ENCODE results near the gene WDR6. TPM values are rescaled to one million over a fixed set of nuclear protein-coding genes. Genes with fewer than 3 reads are reported as not detected.
A peak's percentile ranks its signal among the peaks of the same experiment; 100 is the strongest.

Gene WDR6
- total RNA-seq, 1 experiment from 2014 or later, result 159 TPM

- DNase-seq, result no peak
- peaks cover 57% of the 10 kb centered on the region for H3F3A ChIP-seq (ENCODE audit: insufficient read depth, low read depth)
- no peak overlapping the region for H3K4me2 ChIP-seq
- no peaks in the 10 kb centered on the region; the same call in 1 of the 2 replicates for H4K20me1 ChIP-seq (ENCODE audit: insufficient read depth)
- no TSS peak for BruUV-seq (replicated peaks)
- peaks cover 19% of the 10 kb centered on the region for H3K4me1 ChIP-seq (replicated peaks; ENCODE audit: insufficient read depth)
- intact Hi-C loops (cut with micrococcal nuclease; ENCODE audit: unreplicated experiment), result loop anchor here (5.0 kb wide), 1 partner anchor 66 kb away; the partner anchor contains the start of gene QRICH1
- H3K27ac ChIP-seq, result no peak overlapping the region
- no peak for TF ChIP-seq EZH2 (IDR thresholded peaks at IDR 0.05; ENCODE audit: low read depth)
- TF ChIP-seq, protein P1, sequence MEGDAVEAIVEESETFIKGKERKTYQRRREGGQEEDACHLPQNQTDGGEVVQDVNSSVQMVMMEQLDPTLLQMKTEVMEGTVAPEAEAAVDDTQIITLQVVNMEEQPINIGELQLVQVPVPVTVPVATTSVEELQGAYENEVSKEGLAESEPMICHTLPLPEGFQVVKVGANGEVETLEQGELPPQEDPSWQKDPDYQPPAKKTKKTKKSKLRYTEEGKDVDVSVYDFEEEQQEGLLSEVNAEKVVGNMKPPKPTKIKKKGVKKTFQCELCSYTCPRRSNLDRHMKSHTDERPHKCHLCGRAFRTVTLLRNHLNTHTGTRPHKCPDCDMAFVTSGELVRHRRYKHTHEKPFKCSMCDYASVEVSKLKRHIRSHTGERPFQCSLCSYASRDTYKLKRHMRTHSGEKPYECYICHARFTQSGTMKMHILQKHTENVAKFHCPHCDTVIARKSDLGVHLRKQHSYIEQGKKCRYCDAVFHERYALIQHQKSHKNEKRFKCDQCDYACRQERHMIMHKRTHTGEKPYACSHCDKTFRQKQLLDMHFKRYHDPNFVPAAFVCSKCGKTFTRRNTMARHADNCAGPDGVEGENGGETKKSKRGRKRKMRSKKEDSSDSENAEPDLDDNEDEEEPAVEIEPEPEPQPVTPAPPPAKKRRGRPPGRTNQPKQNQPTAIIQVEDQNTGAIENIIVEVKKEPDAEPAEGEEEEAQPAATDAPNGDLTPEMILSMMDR (conservative IDR thresholded peaks at IDR 0.05), result no peak
- ChIA-PET CTCF (no interaction called here), POLR2A (ENCODE audit: unreplicated experiment) (interaction anchor here (0.6 kb wide), 1 partner anchor 20 kb away, joined by 5 read pairs; the partner anchor contains the start of gene WDR6)
- H3K4me3 ChIP-seq, result no peak overlapping the region
- H3K9me3 ChIP-seq (ENCODE audit: insufficient read depth, low read depth), result no peaks in the 10 kb centered on the region
- H2AFZ ChIP-seq, result no peak overlapping the region
- H3K27me3 ChIP-seq (ENCODE audit: insufficient read depth, low read depth), result no peaks in the 10 kb centered on the region
- peaks cover 14% of the 10 kb centered on the region; the same call in 1 of the 2 replicates for H3K36me3 ChIP-seq (ENCODE audit: low read depth)
- no peaks in the 10 kb centered on the region for H3K9me2 ChIP-seq (ENCODE audit: insufficient read depth)
- H3K79me2 ChIP-seq (ENCODE audit: low read depth), result peaks cover 61% of the 10 kb centered on the region
Observed at GRCh38 chr3:49026536-49026935, 19.3 kb downstream of the WDR6 start.

DNA sequence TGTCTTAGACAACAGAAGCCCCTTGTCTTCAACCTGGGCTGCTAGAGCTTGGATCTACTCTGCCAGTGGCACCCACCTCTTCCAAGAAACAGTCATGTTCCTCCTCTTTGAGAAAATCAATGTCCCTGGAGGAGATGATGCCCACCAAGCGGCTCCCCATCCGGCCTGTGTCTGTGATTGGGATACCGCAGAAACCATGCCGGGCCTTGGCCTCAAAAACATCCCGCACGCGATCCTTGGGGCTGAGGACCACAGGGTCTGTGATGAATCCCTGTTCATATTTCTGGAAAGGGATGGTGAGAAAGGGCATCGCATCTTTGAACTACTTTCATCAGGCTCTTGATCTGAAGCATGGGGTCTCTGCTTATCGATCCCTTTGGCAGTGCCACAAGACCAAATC is 20.4 kb downstream of the WDR6 start:
- peaks cover 57% of the 10 kb centered on the region for H3K79me2 ChIP-seq (ENCODE audit: low read depth)
- H3K9me2 ChIP-seq (ENCODE audit: insufficient read depth), result no peaks in the 10 kb centered on the region
- no peak overlapping the region for H3K27ac ChIP-seq
- TF ChIP-seq EZH2 (IDR thresholded peaks at IDR 0.05; ENCODE audit: low read depth), result no peak
- TF ChIP-seq, protein P1 (conservative IDR thresholded peaks at IDR 0.05), result no peak
- peaks cover 14% of the 10 kb centered on the region; the same call in 1 of the 2 replicates for H3K36me3 ChIP-seq (ENCODE audit: low read depth)
- DNase-seq, result no peak
- no TSS peak for BruUV-seq (replicated peaks)
- H3K4me2 ChIP-seq, result peak overlapping the region; percentile 95
- ChIA-PET POLR2A (ENCODE audit: unreplicated experiment) (no interaction called here), CTCF (no interaction called here)
- H3K9me3 ChIP-seq (ENCODE audit: insufficient read depth, low read depth), result no peaks in the 10 kb centered on the region
- peaks cover 49% of the 10 kb centered on the region for H3F3A ChIP-seq (ENCODE audit: insufficient read depth, low read depth)
- peaks cover 19% of the 10 kb centered on the region for H3K4me1 ChIP-seq (replicated peaks; ENCODE audit: insufficient read depth)
- H4K20me1 ChIP-seq (ENCODE audit: insufficient read depth), result no peaks in the 10 kb centered on the region; the same call in 1 of the 2 replicates
- no peaks in the 10 kb centered on the region for H3K27me3 ChIP-seq (ENCODE audit: insufficient read depth, low read depth)
- H3K4me3 ChIP-seq, result no peak overlapping the region
- H2AFZ ChIP-seq, result no peak overlapping the region
- intact Hi-C loops (cut with micrococcal nuclease; ENCODE audit: unreplicated experiment), result loop anchor here (5.0 kb wide), 1 partner anchor 65 kb away; the partner anchor contains the start of gene QRICH1

DNA sequence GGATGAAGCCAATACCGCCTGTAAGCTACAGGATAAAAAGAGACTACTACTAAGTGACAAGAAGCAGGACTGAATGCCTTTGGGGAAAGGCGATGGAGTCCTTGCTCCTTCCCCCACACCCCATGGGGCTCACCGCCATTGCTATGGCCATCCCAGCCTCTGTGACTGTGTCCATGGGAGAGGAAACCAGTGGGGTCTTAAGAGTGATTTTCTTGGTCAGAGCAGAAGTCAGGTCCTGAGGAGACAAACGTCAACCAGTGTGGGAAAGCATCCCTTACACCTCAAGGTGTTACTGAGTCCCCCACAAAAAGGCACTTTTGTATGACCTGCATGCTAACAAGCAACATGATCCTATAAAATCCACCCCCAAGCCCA is 21.1 kb downstream of the WDR6 start:
- H3K4me1 ChIP-seq (replicated peaks; ENCODE audit: insufficient read depth), result peaks cover 14% of the 10 kb centered on the region
- no peak overlapping the region for H3K27ac ChIP-seq
- H3K9me2 ChIP-seq (ENCODE audit: insufficient read depth), result no peaks in the 10 kb centered on the region
- DNase-seq, result no peak
- ChIA-PET CTCF (no interaction called here), POLR2A (ENCODE audit: unreplicated experiment) (interaction anchor here (0.6 kb wide), 1 partner anchor 285 kb away, joined by 3 read pairs; no protein-coding TSS in a partner anchor)
- H2AFZ ChIP-seq, result no peak overlapping the region
- H4K20me1 ChIP-seq (ENCODE audit: insufficient read depth), result no peaks in the 10 kb centered on the region; the same call in 1 of the 2 replicates
- peaks cover 51% of the 10 kb centered on the region for H3K79me2 ChIP-seq (ENCODE audit: low read depth)
- no TSS peak for BruUV-seq (replicated peaks)
- H3F3A ChIP-seq (ENCODE audit: insufficient read depth, low read depth), result peaks cover 43% of the 10 kb centered on the region
- TF ChIP-seq, protein P1 (conservative IDR thresholded peaks at IDR 0.05), result no peak
- TF ChIP-seq EZH2 (IDR thresholded peaks at IDR 0.05; ENCODE audit: low read depth), result no peak
- H3K4me3 ChIP-seq, result peak overlapping the region; percentile 77
- H3K9me3 ChIP-seq (ENCODE audit: insufficient read depth, low read depth), result no peaks in the 10 kb centered on the region
- intact Hi-C loops (cut with micrococcal nuclease; ENCODE audit: unreplicated experiment), result loop anchor here (5.0 kb wide), 1 partner anchor 64 kb away; the partner anchor contains the start of gene QRICH1
- peaks cover 14% of the 10 kb centered on the region; the same call in 1 of the 2 replicates for H3K36me3 ChIP-seq (ENCODE audit: low read depth)
- H3K4me2 ChIP-seq, result peak overlapping the region; percentile 95
- H3K27me3 ChIP-seq (ENCODE audit: insufficient read depth, low read depth), result no peaks in the 10 kb centered on the region

All from PC-9 (cell line).